ENCODE results near the gene EEFSEC. TPM values are rescaled to one million over a fixed set of nuclear protein-coding genes. Genes with fewer than 3 reads are reported as not detected.

EEFSEC gene
- total RNA-seq, 2 donors from 2014 or later, result 15.7 to 18.0 TPM

- no peaks in the 10 kb centered on the region for H3K36me3 ChIP-seq
- H3K9me3 ChIP-seq, result no peaks in the 10 kb centered on the region
- no peak for TF ChIP-seq CTCF (IDR thresholded peaks at IDR 0.05)
- H3K4me1 ChIP-seq, result no peaks in the 10 kb centered on the region
- no peak overlapping the region for H3K27ac ChIP-seq
- H3K4me3 ChIP-seq, result no peak overlapping the region
- DNase-seq (ENCODE audit: low spot score), result no peak
- no peaks in the 10 kb centered on the region for H3K27me3 ChIP-seq
Observed at GRCh38 chr3:128320551-128321340, 167.5 kb downstream of the EEFSEC start.

GRCh38 chr3:128321418-128321817 is 168.1 kb downstream of the EEFSEC start:
- H3K4me3 ChIP-seq, result no peak overlapping the region
- DNase-seq (ENCODE audit: low spot score), result no peak
- H3K27ac ChIP-seq, result no peak overlapping the region
- TF ChIP-seq CTCF (IDR thresholded peaks at IDR 0.05), result no peak
- H3K36me3 ChIP-seq, result no peaks in the 10 kb centered on the region
- no peaks in the 10 kb centered on the region for H3K4me1 ChIP-seq
- H3K27me3 ChIP-seq, result no peaks in the 10 kb centered on the region
- no peaks in the 10 kb centered on the region for H3K9me3 ChIP-seq

DNA sequence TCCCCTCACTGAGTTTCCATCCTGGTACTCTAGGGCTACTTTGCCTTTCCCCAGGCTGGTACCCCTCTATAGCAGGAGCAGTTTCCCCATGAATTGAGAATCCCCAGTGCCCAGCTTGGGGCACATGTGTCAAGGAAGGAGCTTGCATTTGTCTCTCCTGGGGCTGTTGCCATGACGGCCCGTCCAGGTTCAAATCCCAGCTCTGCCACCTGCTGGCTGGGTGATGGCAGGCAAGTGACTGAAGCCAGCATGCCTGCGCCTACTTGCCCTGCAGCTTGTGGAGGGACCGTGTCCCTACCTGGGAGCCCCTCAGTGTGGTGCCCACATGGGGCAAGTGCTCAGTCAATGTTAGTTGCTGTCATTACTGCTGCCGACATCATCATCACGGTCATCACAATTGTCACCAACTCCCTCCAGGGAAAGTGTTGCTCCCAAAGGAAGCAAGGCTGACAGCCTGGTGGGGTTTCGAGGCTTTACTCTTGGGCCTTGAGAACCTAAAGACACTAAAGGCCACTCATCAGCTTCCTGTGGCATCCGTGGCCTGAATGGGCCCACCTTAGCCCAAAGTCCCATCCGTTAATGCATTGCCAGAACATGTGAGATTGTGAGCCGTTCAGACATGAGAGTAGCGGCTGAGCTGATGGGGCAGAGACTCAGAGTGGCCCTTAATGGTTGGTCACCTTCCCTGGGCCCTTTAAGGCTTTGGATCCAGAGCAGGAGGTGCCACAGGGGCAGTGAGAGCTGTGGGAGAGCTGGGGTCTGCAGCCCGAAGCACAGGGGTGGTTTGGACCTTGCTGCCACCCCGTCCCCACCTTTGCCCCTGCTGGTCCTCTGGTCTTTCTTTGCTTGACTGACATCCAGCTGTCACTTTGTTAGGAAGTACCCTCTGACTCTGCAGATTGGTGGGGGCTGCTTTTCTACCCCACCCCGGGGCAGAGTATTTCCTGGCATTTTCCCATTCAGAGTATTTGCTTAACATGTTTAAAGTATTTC is 169.0 kb downstream of the EEFSEC start:
- H3K27me3 ChIP-seq, result no peaks in the 10 kb centered on the region
- H3K36me3 ChIP-seq, result no peaks in the 10 kb centered on the region
- H3K4me1 ChIP-seq, result no peaks in the 10 kb centered on the region
- DNase-seq (ENCODE audit: low spot score), result no peak
- no peaks in the 10 kb centered on the region for H3K9me3 ChIP-seq
- peak; percentile 24 to 68 for TF ChIP-seq CTCF (IDR thresholded peaks at IDR 0.05)
- no peak overlapping the region for H3K27ac ChIP-seq
- H3K4me3 ChIP-seq, result no peak overlapping the region

- H3K27me3 ChIP-seq, result no peaks in the 10 kb centered on the region
- no peaks in the 10 kb centered on the region for H3K36me3 ChIP-seq
- H3K4me3 ChIP-seq, result no peak overlapping the region
- no peak overlapping the region for H3K27ac ChIP-seq
- H3K9me3 ChIP-seq, result no peaks in the 10 kb centered on the region
- no peaks in the 10 kb centered on the region for H3K4me1 ChIP-seq
- peak; percentile 52 for DNase-seq (ENCODE audit: low spot score)
- TF ChIP-seq CTCF (IDR thresholded peaks at IDR 0.05), result no peak
Observed at GRCh38 chr3:128323206-128324081, 170.2 kb downstream of the EEFSEC start.

DNA sequence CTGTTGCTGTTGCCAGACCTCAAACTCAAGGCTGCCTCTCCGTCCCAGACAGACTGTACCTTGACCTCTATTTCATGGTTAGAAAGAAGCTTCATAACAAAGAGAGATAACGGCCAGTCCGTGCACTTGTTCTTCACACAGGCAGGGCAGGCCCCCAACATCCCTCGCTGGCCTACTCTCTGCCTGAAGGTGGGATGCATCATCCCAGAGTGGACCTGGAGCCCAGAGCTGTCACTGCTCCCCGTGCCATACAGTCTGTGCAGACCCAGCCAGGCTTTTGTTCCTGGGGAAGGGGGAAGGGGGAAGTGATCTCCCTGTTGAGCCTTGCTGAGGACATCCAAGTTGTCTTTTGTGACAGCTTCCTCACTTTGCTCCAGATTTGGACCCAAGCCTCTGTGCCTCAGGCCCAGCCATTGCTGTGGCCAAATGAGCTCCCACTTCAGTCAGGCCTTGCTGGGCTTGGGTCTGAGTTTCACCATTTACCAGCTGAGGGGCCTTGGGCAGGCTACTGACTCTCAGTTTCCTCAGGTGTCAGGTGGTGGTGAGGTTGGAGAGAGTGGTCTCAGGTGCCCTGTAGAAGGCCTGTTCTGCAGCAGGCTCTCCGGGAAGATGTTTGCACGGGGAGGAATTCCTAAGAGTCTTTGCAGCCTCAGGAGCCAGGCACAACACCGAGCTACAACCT is 171.8 kb downstream of the EEFSEC start:
- Histone ChIP-seq H3K4me1 (no peaks in the 10 kb centered on the region), H3K4me3 (no peak overlapping the region), H3K36me3 (no peaks in the 10 kb centered on the region), H3K9me3 (no peaks in the 10 kb centered on the region), H3K27me3 (no peaks in the 10 kb centered on the region), H3K27ac (no peak overlapping the region)
- TF ChIP-seq CTCF (IDR thresholded peaks at IDR 0.05), result no peak
- no peak for DNase-seq (ENCODE audit: low spot score)
